H1 (cell line): ENCODE results near the gene FOSL1. TPM values are rescaled to one million over a fixed set of nuclear protein-coding genes. Genes with fewer than 3 reads are reported as not detected.
A peak's percentile ranks its signal among the peaks of the same experiment; 100 is the strongest.

Source experiments
- ATF2 ChIP-seq: IDR thresholded peaks from 2 replicates; pipeline ENCODE4 v1.6.1; 2012; ENCODE audit warnings: low read length, inconsistent platforms
- ATF3 ChIP-seq: IDR thresholded peaks from 2 replicates; pipeline ENCODE4 v1.6.1; 2011; ENCODE audit warnings: low read depth, mild to moderate bottlenecking, low read length; ENCODE audit not compliant: insufficient read depth
- CHD7 ChIP-seq: fragments of 300-600 bp; sonication (generic); IDR thresholded peaks from 2 replicates; pipeline ENCODE4 v1.7.1; 2012; ENCODE audit warnings: low read length, moderate library complexity, mild to moderate bottlenecking, inconsistent platforms; ENCODE audit not compliant: insufficient replicate concordance
- CREB1 ChIP-seq: IDR thresholded peaks from 2 replicates; pipeline ENCODE4 v1.6.1; 2012; ENCODE audit warnings: inconsistent platforms
- CTBP2 ChIP-seq: IDR thresholded peaks from 2 replicates; pipeline ENCODE4 v1.7.0; 2011; ENCODE audit warnings: borderline replicate concordance, mild to moderate bottlenecking, moderate library complexity, mixed read lengths, low read length; ENCODE audit not compliant: insufficient read depth, insufficient read length
- PHF8 ChIP-seq: fragments of 200-600 bp; sonication (generic); conservative IDR thresholded peaks from 2 replicates; pipeline ENCODE4 v1.7.1; 2012; ENCODE audit warnings: low read depth, mild to moderate bottlenecking, inconsistent platforms, low read length, moderate library complexity
- TEAD4 ChIP-seq: IDR thresholded peaks from 2 replicates; pipeline ENCODE4 v1.6.1; 2012; ENCODE audit warnings: low read depth, low read length, inconsistent platforms, mixed read lengths
- polyA plus RNA-seq, 7 experiments: library from polyadenylated mRNA; depleted of rRNA in 3 of 7; stranded (reverse) in 5 of 7; unstranded in 2 of 7; fragments of >200 nt in 5 of 7; fragments of 200-250 nt in 2 of 7; gene quantifications; 1 replicate in 5 of 7; 2 replicates in 1 of 7; 4 replicates in 1 of 7; pipeline versions ENCODE4 v1.2.1 to v1.2.3, GENCODE V29; 2011 to 2013; ENCODE audit warnings: missing spikeins in 2 of 7, mixed read lengths in 2 of 7
- total RNA-seq: library from RNA; stranded (reverse); fragmentation: NEBNext Ultra II Directional; extraction: Animal tissue kit (Norgen Biotek cat#: 25700); gene quantifications from 2 replicates; pipeline ENCODE4 v1.2.1, GENCODE V29; 2021

The FOSL1 gene
- total and polyA plus RNA-seq, 2 of the 8 experiments (the other 6 are each of a cell fraction or from before 2014, with no cell fraction given), result 6.3 to 7.2 TPM

- no peak; the same call in 1 of the 2 replicates for TF ChIP-seq ATF2
- TF ChIP-seq PHF8, result peak; percentile 70
- TF ChIP-seq ATF3, result no peak
- no peak for TF ChIP-seq TEAD4
- TF ChIP-seq CTBP2, result no peak
- peak; percentile 30 for TF ChIP-seq CREB1
- no peak for TF ChIP-seq CHD7
These were observed 39.7 kb downstream of the FOSL1 start, which contains the start of gene MUS81 (continued) for GRCh38 chr11:65860278-65861164.
